Fibroblast of skin of back (primary cell): ENCODE measurements around the gene RIN2.
"Not testable (repeated sequence)": the region's sequence is repeated elsewhere in the genome, so short reads cannot be mapped to it uniquely, and the experiment has no call there.

Experiments
- DNase-seq: peaks from one replicate; pipeline ENCODE4 v3.0.0-alpha.2; 2013

The RIN2 gene

DNA sequence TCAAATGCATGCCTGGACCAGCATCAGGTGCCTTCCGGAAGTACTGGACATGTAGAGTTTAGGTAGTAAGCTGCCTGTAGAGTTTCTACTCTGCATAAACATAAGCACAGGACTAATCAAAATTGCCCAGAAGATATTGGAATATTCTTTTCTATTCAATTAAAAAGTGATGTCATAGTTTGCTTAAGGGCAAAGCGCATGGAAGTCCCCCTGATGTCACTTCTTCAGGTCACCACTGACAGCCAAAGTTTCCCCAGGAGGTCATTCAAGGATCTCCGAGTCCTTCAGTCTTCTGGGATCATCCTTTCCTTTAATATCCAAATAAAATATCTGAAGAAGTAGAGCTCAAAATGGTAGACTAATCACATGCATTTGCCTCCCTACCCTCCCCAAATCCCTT is 17.5 kb upstream of the RIN2 start:
- DNase-seq, result no peak

DNA sequence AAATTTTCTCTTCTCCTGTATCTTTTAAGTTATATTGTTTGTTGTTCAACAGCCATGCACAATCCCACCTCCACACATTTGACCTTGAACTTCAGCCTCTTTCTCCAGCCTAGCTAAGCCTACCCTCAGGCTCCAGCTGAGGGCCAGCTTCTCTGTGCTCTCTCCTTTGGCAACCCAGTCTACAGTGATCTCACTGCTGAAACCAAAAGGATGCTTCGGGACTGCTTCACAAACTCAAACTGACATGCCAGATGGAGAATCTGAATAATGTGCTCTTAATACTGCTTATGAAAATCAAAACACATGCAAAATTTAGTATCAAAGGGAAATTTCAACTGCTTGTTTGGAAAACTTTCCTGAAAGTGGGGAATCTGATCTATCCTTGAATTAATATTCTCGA is 16.1 kb upstream of the RIN2 start:
- DNase-seq, result no peak

DNA sequence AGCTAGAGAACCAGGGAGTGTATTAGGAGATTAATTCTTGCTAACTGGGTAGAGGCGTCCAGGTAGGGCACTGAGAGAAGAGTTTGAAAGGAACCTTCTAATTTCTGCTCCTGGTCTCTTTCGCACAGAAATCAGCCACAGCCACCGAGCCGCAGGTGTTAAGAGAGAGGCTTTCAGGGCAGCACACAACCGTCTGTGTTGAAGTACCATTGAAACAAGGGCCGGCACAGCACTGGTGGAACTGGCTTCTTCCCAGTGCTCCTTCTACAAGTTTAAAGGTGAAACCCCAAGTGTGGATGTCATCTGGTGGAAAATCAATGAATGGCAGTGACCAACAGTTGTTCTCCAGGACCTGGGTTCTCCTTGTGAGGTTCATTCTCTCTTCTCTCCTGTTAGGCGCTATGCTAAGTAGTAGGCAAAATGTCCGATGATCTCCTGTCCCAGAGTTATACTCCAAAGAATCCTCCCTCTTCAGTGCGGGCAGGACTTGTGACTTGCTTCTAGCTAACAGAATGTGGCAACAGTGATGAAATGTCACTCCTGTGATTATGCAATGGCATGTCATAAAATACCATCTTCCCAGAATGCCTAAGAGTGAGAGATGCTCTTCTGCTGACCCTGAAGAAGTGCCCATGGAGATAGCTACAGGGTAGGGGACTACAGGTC is 15.0 kb upstream of the RIN2 start:
- DNase-seq, result no peak

DNA sequence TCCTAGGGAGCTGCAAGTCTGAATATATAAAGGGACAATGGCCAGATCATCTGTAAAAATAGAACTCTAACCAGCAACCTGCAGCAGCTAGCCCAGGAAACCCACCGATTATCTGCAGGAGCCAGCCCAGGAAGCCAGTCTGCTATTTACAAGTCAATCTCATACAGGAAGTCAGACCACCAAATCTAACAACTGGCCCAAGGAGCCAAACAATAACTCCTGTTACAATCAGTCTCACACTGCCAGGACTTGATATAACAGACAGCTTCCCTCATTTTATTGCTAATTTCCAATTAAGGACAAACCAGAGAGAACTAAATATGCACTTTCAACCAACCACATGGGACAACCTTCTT is 14.4 kb upstream of the RIN2 start:
- DNase-seq, result no peak

DNA sequence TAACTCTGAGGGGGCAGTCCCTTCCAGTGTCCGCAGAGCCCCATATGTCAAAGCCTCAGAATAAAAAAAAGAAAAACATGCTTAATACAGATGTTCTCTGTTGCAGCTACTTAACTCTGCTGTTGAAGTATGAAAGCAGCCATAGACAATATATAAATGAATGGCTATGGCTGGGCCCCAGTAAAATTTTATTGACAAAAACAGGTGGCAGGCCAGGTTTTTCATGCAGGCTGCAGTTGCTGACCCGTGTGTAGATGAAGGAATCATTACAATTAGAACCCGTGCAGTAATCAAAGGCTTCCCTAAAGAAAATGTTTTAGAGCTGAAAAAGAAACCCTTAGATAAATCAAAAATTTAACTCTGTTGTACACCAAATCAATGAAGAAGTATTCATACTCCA is 13.0 kb upstream of the RIN2 start:
- no peak for DNase-seq

DNA sequence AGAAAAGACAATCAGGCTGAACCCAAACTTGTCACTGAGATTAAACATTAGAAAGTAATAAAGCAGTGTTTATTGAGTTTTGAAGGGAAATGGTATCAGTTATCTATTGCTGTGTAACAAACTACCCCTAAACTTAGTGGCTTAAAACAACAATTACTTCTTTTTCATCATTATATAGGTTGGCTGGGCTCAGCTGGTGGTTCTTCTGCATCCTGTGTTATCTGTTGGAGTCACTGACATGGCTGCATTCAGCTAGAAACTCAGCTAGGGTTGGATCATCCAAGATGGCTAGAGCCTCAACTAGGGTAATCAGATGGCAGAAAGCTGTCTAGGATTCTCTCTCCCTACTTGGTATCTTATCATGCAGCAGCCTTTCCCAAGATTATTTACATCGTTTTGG is 12.5 kb upstream of the RIN2 start:
- no peak for DNase-seq

DNA sequence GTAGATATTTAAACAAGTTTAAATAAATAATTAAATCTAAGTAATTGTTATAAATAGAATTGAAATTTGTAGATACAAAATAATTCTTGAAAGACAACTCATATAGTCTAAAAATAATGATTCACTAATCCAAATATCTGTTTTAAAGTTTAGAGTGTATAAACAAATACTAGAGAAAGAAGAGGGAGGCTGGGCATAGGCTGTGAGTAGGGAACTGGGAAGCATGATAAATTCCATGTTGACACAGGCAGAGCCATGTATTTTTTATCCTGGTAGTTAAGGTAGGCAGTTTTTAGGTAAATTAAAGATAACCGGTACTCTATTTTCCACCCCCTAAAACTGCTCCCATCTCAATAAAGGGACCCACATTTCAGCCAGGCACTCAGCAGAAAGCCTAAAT is 11.7 kb upstream of the RIN2 start:
- no peak for DNase-seq

DNA sequence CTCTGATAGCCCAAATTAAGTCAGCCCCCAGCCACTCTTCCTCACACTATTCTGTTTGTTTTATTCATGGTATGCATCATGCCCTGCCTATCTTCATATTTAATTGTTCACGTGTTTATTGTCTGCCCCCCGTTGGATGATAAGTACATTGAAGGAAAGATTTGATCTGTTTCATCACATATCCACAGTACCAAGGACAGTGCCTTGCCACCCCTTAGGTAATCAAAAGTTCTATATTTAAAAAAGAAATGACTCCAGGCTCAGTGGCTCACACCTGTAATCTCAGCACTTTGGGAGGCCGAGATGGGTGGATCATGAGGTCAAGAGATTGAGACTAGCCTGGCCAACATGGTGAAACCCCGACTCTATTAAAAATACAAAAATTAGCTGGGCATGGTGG is 10.2 kb upstream of the RIN2 start:
- DNase-seq, result no peak

DNA sequence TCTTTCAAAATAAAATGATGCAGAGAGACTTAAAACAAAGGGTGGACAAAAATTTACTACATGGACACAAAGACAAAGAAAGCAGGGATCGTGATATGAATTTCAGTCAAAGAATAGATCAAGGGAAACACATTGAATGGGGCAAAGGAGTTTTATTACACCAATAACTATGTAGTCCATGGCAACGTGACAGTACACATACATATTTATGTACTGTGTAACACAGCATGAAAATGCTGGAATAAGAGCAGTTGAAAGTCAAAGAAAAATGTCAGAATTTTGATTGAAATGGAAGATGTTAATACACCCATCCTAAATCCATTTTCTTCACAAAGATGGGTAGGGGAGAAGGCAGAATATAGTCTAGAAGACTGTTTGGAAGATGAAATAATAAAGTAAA is 9.4 kb upstream of the RIN2 start:
- no peak for DNase-seq

DNA sequence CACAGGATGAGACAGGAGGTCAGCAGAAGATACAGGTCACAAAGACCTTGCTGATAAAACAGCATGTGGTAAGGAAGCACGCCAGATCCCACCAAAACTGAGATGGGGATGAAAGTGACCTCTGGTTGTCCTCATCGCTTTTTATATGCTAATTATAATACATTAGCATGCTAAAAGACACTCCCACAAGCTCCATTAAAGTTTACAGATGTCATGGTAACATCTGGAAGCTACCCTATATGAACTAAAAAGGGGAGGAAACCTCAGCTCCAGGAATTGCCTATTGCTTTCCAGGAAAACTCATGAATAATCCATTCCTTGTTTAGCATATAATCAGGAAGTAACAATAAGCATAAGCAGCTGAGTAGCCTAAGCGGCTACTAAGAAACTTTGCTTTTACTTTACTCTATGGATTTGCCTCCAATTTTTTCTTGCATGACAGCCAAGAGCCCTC is 8.4 kb upstream of the RIN2 start:
- DNase-seq, result no peak

DNA sequence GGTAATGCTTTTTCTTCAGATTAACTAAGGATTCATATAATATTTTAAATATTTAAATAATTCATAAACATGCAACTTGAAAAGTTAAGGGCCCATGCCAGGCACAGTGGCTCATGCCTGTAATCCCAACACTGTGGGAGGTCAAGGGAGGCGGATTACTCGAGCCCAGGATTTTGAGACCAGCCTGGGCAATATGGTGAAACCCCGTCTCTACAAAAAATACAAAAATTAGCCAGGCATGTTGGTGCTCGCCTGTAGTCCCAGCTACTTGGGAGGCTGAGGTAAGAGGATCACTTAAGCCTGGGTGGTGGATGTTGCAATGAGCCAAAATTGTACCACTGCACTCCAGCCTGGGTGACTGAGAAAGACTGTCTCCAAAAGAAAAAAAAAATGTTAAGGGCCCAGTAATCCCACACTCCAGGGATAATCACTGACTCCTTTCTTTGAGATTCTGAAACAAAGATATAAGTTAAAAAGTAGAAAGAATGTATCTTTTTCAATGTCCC is 7.9 kb upstream of the RIN2 start:
- no peak for DNase-seq

DNA sequence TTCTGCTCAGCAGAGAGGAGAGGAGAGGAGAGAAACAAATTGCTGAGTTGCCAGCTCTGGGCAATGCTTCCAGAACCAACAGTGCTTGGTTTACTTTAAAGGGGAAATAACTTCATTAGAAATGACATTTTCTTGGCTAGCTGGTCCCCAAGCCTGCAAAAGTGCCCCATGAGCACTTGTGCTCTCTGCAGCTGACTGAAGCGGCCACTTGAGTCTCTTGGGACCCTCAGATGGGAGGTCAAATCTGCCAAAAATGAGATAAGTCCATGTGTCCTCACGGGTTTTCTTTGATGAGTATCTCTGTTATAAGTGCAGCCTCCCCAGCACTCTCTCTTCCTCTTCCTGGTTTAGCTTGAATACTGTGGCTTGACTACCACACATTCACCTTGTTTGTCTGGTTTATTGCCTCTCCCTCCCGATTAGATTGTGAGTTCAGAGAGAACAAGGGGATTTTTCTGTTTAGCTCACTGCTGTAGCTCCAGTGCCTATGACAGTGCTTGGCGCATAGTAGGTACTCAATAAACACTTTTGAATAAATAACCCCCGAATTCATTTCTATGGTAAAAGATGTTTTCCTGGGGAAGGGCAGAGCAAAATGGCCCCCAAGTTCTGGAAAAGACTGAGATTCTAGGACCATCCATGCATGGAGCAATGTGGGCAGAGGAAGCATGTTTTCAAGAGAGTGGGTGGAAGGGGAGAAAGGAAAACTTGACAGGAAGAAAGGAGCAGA is 7.0 kb upstream of the RIN2 start:
- no peak for DNase-seq

DNA sequence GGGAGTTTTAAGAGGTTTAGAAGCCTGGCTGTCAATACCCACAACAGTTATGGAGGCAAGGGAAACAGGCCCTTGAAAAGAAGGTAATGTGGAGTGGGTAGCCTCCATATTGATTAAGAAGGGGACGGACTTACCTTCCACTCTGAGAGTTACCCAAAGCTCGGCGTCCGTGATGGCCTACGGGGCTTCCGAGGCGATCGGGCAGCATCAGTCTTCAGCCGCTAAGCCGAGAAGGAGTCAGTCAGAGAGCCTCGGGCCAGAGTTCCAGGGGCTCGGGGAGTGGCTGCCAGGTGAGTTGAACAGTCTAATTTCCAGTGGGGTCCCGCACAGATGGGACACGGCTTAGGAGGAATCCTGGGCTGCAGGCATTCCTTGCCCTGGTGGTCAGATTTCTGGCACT is 3.9 kb upstream of the RIN2 start:
- not testable (repeated sequence) for DNase-seq

DNA sequence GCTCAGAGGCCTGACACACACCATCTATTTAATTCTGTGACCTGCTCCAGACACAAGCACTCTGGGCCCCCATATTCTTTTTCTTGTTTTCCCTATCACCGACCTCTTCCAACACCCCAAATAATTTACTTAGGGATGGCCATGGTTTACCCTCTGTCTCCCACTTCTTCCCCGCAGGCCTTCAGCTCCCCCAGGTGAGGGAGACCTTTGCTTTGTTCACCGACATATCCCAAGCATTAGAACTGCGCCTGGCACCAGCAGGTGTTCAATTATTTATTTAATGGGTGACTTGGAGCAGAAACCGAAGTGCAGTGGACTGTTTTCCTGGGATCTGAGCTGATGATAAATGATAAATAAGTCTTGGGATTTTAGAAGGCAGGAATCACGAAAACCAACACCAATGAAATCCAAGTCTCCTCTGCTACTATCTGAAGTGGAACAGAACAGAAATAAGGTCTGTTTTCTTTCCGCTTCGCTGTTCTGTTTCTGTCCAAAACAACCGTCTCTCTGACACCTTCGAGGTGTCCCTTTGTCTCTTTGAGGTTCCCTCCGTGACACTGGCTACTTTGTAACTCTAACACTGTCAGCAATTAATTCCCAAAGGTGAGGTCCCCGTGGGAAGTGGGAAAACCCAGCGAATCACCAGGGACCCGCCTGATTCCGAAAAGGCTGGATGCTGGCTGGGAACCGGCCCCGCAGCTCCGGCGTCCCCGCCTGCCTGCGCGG is 1.1 kb upstream of the RIN2 start:
- no peak for DNase-seq

DNA sequence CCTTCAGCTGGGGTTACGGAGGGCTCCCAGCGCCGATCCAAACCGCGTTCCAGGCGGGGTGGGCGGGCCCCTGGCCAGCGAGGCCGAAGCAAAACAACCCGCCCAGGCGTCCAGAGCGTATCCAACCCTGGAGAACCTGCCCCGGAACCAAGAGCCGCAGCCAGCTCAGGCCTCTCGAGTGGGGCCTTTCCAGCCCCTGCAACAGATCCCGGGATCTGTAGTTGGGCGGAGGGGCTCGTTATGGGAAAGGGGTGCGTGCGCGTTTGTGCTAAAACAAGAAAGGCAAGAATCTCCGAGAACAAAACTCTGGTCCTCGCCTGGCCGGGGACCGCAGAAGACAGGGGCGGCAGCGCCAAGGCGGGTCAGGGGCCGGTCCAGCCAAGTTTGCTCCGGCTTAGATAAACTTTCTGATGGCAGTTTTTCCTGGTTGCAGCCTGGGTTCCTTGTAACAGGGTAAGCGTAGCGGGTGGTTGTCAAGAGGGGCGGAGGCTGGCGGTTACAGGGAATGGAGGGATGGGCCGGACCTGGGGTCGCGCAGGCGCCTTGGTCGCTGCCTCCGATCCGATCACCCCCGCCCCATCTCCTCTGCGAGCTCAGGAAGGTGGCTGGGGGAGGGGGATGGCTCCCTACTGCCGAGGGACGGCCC is 448 bp upstream of the RIN2 start:
- peak; percentile 89 for DNase-seq

DNA sequence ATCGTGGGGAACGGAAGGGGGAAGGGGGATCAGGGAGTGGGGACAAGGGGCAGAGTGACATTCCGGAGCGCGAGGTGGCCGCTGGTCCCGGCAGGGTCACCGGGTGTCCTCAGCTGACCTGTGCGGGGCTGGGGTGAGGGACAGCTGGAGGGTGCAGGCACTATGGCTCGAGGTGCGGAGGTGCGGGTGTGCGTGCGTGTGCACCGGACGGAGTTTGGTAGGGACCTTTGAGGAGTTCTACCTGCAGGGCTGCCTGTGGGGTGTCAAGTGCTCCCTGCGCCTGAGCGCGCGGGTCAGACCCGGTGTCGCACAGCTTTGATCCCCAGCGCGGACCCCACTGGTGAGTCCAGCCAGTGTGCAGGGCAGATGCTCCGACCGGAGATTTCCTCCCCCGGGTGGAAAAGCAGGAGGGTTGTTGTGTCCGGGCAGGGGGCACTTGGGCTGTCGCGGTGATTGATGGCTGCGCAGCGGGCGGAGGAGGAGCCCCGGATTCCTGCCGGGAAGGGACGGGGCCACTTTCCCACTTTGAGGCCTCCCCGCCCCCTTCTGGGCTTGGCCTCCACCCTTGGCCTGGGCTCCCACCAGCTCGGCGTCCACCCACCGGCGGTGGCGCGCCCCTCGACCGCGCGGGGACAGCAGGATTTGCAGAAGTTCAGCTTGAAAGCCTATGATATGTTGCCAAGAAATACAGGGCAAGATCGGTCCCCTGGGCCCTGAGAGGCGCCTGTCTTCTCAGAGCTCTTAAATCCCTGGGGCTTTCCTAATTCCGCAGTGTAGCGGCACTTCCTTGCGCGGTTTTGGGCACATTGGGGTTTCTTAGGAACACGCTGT is 658 bp downstream of the RIN2 start:
- peak; percentile 69 for DNase-seq

DNA sequence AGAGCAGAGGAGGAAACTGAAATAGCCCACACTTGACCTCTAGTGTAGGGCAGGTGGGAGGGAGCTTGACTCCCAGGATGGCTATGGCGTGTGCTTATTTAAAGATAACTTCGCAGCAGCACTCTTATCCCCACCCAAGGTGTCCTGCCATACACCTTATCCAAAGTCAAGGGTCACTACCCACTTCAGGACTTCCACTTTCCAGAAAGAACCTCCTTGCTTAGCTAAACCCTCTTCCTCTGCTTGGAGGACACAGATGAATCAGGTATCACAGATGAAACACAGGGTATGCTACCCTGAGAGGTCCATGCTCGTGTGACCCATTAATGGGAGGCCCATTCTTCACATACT is 2.3 kb downstream of the RIN2 start:
- no peak for DNase-seq

DNA sequence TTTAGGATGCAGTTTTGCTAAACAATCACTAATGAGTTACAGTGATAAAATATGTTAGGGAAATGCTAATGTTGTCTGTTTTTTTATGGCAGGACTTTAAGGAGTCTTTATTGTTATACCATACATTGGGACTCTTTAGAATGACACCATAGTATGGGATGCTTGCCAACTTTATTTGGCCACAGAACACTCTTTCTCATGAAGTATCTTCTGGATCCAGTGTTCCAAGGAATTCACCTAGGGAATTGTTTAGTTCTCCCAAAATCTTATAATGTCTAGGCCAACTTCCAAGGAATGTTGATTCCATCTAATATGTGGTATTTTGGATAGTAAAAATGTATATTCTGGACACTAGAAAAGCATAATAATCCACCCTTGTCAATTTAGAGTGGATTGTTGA is 3.3 kb downstream of the RIN2 start:
- no peak for DNase-seq

DNA sequence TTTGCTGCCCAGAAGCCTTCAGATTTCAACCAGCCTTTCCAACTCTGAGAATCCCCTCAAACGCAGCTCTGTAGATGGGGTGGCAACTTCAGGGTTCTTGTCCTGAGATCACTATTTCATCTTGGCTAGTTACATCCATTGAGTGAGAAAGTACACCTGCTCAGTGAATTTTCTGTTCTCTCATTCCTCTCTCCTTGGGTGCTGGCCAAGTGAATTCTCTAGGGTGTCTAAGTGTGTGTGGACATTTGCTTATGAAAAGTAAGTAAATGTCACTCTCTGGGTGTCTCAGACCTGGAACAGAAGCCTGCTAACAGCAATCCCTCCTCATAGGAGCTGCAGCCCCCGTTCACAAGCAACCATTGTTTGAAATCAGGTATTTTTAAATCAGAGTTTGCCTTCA is 3.8 kb downstream of the RIN2 start:
- no peak for DNase-seq

DNA sequence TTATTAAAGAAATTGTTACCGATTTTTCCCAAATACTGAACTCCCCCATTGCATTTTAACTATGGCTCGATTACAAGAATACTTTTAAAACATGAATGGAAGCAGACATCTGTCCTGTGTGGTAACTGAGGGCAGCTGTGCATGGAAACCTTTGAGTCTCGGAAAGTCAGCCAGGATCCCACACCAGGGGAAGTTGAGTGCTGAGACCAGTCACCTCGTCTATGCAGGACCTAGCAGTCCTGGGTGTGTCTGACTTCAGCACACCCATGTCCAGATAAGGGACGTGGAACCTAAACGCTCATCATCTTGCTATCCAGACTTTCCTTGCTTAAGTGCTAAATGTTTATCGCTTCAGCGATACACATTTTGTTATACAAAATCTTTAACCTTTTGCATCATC is 6.1 kb downstream of the RIN2 start:
- DNase-seq, result no peak

DNA sequence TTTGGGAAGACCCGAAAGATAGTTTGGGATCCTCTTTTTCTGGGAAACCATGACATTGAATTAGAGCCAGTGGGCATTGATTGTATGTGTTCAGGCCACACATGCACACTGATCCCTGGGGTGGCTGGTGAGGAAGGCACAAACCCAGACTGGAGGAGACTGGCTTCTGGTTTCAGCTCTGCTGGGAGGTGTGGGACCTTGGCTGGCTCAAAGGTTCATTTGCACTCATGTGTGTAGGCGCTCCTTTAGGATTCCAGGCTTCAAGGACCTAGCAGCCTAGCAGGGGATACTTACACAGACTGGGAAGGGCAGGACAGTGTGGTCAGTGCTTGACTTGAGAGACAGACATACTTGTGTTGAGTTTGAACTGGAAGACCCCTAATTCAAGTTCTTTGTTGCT is 7.2 kb downstream of the RIN2 start:
- no peak for DNase-seq

DNA sequence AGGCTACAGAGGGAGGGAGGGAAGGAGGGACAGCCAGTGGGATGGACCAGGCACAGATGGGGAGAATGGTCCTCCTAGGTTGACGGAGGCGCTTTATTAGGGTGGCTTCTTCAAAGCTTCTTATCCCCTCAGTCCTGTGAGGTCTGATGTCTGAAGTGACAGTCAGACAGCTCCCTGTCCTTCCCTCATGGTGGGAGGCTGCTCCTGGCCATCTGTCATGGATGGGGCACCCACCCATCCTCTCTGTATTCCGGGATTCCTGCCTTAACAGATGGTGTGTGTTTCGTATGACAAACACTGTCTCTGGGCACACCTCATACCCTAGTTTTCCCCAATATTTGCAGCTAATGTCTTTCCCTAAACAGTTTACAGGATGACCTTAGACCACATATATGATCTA is 7.9 kb downstream of the RIN2 start:
- no peak for DNase-seq

DNA sequence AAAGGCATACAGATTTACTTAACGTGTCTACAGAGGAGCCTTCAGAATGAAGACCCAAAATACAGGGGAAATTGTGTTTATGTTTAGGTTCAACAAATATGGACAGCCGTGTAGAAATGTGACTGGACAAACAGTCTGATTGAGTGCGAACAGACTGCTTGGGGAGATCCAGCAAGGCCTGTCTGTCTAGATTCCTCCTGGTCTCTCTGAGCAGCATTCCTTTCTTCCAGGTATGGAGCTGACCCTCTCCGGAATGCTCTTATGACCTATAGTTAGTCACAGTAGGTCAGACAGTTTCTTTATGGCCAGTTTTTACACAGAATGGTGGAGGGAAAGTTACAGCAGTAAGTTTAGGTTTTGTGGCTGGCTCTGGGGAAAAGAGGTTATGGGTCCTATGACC is 9.0 kb downstream of the RIN2 start:
- DNase-seq, result no peak
